SU-DHL-6 (cell line): ENCODE results near the gene FAM3A.

Experiments
- H2AFZ ChIP-seq: fragments of 200-600 bp; sonication (generic); 2 replicates; pipeline ENCODE4 v1.6.1; 2014; ENCODE audit warnings: low read depth, mild to moderate bottlenecking, moderate library complexity, mixed read lengths, antibody characterized with exemption, low read length; ENCODE audit not compliant: severe bottlenecking
- H3F3A ChIP-seq: fragments of 200-600 bp; shearing (Covaris generic); 2 replicates; pipeline ENCODE4 v1.6.0; 2016; ENCODE audit warnings: antibody characterized with exemption, mild to moderate bottlenecking; ENCODE audit not compliant: insufficient read depth
- H3K27ac ChIP-seq: fragments of 200-600 bp; sonication (generic); 2 replicates; pipeline ENCODE4 v1.5.1; 2016; ENCODE audit warnings: low read depth, mild to moderate bottlenecking, low read length, moderate library complexity, mixed read lengths
- H3K27me3 ChIP-seq: fragments of 200-600 bp; sonication (generic), shearing (Covaris generic); 2 replicates; pipeline ENCODE4 v1.6.0; 2014; ENCODE audit warnings: mild to moderate bottlenecking, low read length
- H3K36me3 ChIP-seq: fragments of 200-600 bp; sonication (generic); 2 replicates; pipeline ENCODE4 v1.6.1; 2014; ENCODE audit warnings: mild to moderate bottlenecking, low read length, mixed read lengths
- H3K4me2 ChIP-seq: fragments of 300-600, 200-600 bp; shearing (Covaris generic), sonication (generic); 2 replicates; pipeline ENCODE4 v1.6.0; 2014; ENCODE audit warnings: low read length, low read depth, mild to moderate bottlenecking; ENCODE audit not compliant: poor library complexity, severe bottlenecking
- H3K4me3 ChIP-seq: fragments of 200-600 bp; sonication (generic); 2 replicates; pipeline ENCODE4 v1.5.1; 2014; ENCODE audit warnings: antibody characterized with exemption, low read length, mild to moderate bottlenecking, mixed read lengths; ENCODE audit not compliant: insufficient read depth, poor library complexity, severe bottlenecking
- H3K79me2 ChIP-seq: fragments of 200-600 bp; sonication (generic); 2 replicates; pipeline ENCODE4 v1.6.1; 2014; ENCODE audit warnings: mild to moderate bottlenecking, low read length, moderate library complexity; ENCODE audit not compliant: insufficient read depth
- H3K9ac ChIP-seq: fragments of 200-600 bp; sonication (generic); 2 replicates; pipeline ENCODE4 v1.7.0; 2014; ENCODE audit warnings: mild to moderate bottlenecking, low read length
- H3K9me2 ChIP-seq: fragments of 200-600 bp; sonication (generic); replicated peaks from 2 replicates; pipeline ENCODE4 v1.6.1; 2014; ENCODE audit warnings: low read length; ENCODE audit not compliant: insufficient read depth
- H3K9me3 ChIP-seq: fragments of 200-600 bp; sonication (generic); 2 replicates; pipeline ENCODE4 v1.6.1; 2014; ENCODE audit warnings: low read length, mixed read lengths; ENCODE audit not compliant: insufficient read depth
- H4K20me1 ChIP-seq: fragments of 200-600 bp; sonication (generic); 2 replicates; pipeline ENCODE4 v1.6.1; 2014; ENCODE audit warnings: low read depth, mild to moderate bottlenecking, antibody characterized with exemption, low read length, moderate library complexity, mixed read lengths
- CTCF ChIP-seq: fragments of 200-600 bp; sonication (generic); IDR thresholded peaks from one replicate; pipeline ENCODE4 v1.5.1; 2017; ENCODE audit warnings: antibody characterized with exemption, mild to moderate bottlenecking, low read length, moderate library complexity; ENCODE audit not compliant: insufficient read depth, poor library complexity, severe bottlenecking
- EZH2phosphoT487 ChIP-seq: fragments of 200-600 bp; sonication (generic), shearing (Covaris generic); conservative IDR thresholded peaks from 2 replicates; pipeline ENCODE4 v1.6.1; 2018; ENCODE audit warnings: mild to moderate bottlenecking, antibody characterized with exemption, low read length, moderate library complexity, mixed read lengths

FAM3A gene

GRCh38 chrX:154485150-154486051, 30.6 kb downstream of the FAM3A start:
- Histone ChIP-seq H3K4me2 (peak overlapping the region; percentile 89), H3K36me3 (no peaks in the 10 kb centered on the region), H3K27ac (peak overlapping the region; percentile 82), H3K27me3 (no peaks in the 10 kb centered on the region), H3K9ac (peak overlapping the region; percentile 100), H2AFZ (no peak overlapping the region), H3F3A (peaks cover 22% of the 10 kb centered on the region), H4K20me1 (no peaks in the 10 kb centered on the region), H3K79me2 (peaks cover 18% of the 10 kb centered on the region), H3K4me3 (peak overlapping the region; percentile 74), H3K9me2 (no peaks in the 10 kb centered on the region), H3K9me3 (no peaks in the 10 kb centered on the region)
- TF ChIP-seq CTCF, result no peak
- no peak for TF ChIP-seq EZH2phosphoT487

- TF ChIP-seq CTCF, result no peak
- no peak for TF ChIP-seq EZH2phosphoT487
- Histone ChIP-seq H3K27me3 (no peaks in the 10 kb centered on the region), H2AFZ (no peak overlapping the region), H3K4me3 (peak overlapping the region; percentile 74), H4K20me1 (no peaks in the 10 kb centered on the region), H3K4me2 (peak overlapping the region; percentile 89), H3F3A (peaks cover 25% of the 10 kb centered on the region), H3K36me3 (no peaks in the 10 kb centered on the region), H3K79me2 (peaks cover 18% of the 10 kb centered on the region), H3K9me3 (no peaks in the 10 kb centered on the region), H3K9ac (peak overlapping the region; percentile 100), H3K9me2 (no peaks in the 10 kb centered on the region), H3K27ac (no peak overlapping the region)
Measured at GRCh38 chrX:154484255-154485149, 31.5 kb downstream of the FAM3A start.

GRCh38 chrX:154483325-154483724, 32.7 kb downstream of the FAM3A start:
- Histone ChIP-seq H3K4me3 (no peak overlapping the region), H3K9ac (no peak overlapping the region), H3K9me2 (no peaks in the 10 kb centered on the region), H4K20me1 (no peaks in the 10 kb centered on the region), H3F3A (peaks cover 25% of the 10 kb centered on the region), H3K27ac (0 out of 2 replicates have a peak overlapping the region, but pooled peaks have one; percentile 73), H3K36me3 (no peaks in the 10 kb centered on the region), H3K79me2 (peaks cover 18% of the 10 kb centered on the region), H2AFZ (no peak overlapping the region), H3K4me2 (no peak overlapping the region), H3K9me3 (no peaks in the 10 kb centered on the region), H3K27me3 (no peaks in the 10 kb centered on the region)
- TF ChIP-seq EZH2phosphoT487, result no peak
- TF ChIP-seq CTCF, result no peak
